Gastrocnemius medialis (tissue), 4 donors: Measurements from ENCODE around the gene PRR22. TPM values are rescaled to one million over a fixed set of nuclear protein-coding genes. Genes with fewer than 3 reads are reported as not detected.

Experiments
- ATAC-seq, 2 donors: fragments of 150-250 bp; one replicate each; pipeline ENCODE4 v1.9.1; 2016
- DNase-seq, 2 donors: peaks; one replicate each; pipeline ENCODE4 v3.0.0-alpha.2; 2019
- H3K27ac ChIP-seq, 4 donors: fragments of 200-600 bp; sonication (generic); 1 replicate in 1 of 4; 2 replicates in 3 of 4; pipeline ENCODE4 v1.5.1; 2016 to 2018; ENCODE audit warnings: mild to moderate bottlenecking in 2 of 4, moderate library complexity in 1 of 4
- H3K27me3 ChIP-seq, 3 donors: fragments of 200-600 bp; sonication (generic) in 2 of 3; 1 replicate in 1 of 3; 2 replicates in 2 of 3; pipeline versions ENCODE4 v1.5.1 to v1.6.0; 2016 to 2019; ENCODE audit warnings: mild to moderate bottlenecking in 1 of 3, moderate library complexity in 1 of 3
- H3K36me3 ChIP-seq, 2 donors: fragments of 200-600 bp; sonication (generic) in 1 of 2; one replicate each; pipeline ENCODE4 v1.5.1; 2017 to 2018
- H3K4me1 ChIP-seq, 2 donors: fragments of 200-600 bp; sonication (generic) in 1 of 2; one replicate each; pipeline ENCODE4 v1.5.1; 2016 to 2017; ENCODE audit warnings: mild to moderate bottlenecking in 2 of 2
- H3K4me3 ChIP-seq, 4 donors: fragments of 200-600 bp; sonication (generic) in 3 of 4; 1 replicate in 1 of 4; 2 replicates in 3 of 4; pipeline ENCODE4 v1.5.1; 2016 to 2019; ENCODE audit warnings: mild to moderate bottlenecking in 2 of 4
- H3K9me3 ChIP-seq, 3 donors: fragments of 200-600 bp; sonication (generic) in 2 of 3; 1 replicate in 1 of 3; 2 replicates in 2 of 3; pipeline ENCODE4 v1.5.1; 2016 to 2019
- POLR2A ChIP-seq, 2 donors: fragments of 450-650 bp; IDR thresholded peaks; one replicate each; pipeline ENCODE4 v1.6.1; 2017; ENCODE audit warnings: antibody characterized with exemption in 2 of 2, mild to moderate bottlenecking in 2 of 2, moderate library complexity in 2 of 2
- in situ Hi-C, 4 donors: fragments of 200-750 bp; cut with MboI; loops; one replicate each; pipeline versions ENCODE4 v1.15.0 to v1.8.0; 2017; ENCODE audit warnings: low sequenced_read_pairs in 4 of 4
- intact Hi-C: fragments of 100-400 bp; cut with DNase I; formaldehyde crosslinking; loops from one replicate; pipeline ENCODE4 v1.15.1; 2023; ENCODE audit warnings: low total_unique reads
- total RNA-seq, 4 donors: library from RNA; depleted of rRNA; stranded (reverse); fragments of >200 nt; gene quantifications; one replicate each; pipeline versions ENCODE4 v1.1.0 to v1.2.3, GENCODE V29; 2016
- TF ChIP-seq, protein P1 (sequence below), 5 experiments: fragments of 450-650 bp in 3 of 5; fragments of 200-600 bp in 2 of 5; sonication (generic) in 2 of 5; IDR thresholded peaks in 4 of 5; conservative IDR thresholded peaks in 1 of 5; 1 replicate in 4 of 5; 2 replicates in 1 of 5; pipeline ENCODE4 v1.5.1; 2016 to 2019; ENCODE audit warnings: antibody characterized with exemption in 5 of 5, mild to moderate bottlenecking in 3 of 5, moderate library complexity in 3 of 5

The PRR22 gene
- total RNA-seq, 4 donors from 2014 or later = 0.24 to 1.0 TPM; not detected in 2

- Histone ChIP-seq H3K27ac (no peak overlapping the region), H3K27me3 (no peaks in the 10 kb centered on the region), H3K36me3 (peaks cover 7 to 57% of the 10 kb centered on the region in 2 donors), H3K4me1 (peaks cover 7 to 8% of the 10 kb centered on the region in 2 donors), H3K4me3 (no peak overlapping the region), H3K9me3 (no peaks in the 10 kb centered on the region)
- DNase-seq = no peak
- in situ Hi-C loops = no loop called here
- intact Hi-C loops = no loop called here
- no peak for ATAC-seq
- no peak for TF ChIP-seq POLR2A (IDR thresholded peaks at IDR 0.05)
- TF ChIP-seq, protein P1, sequence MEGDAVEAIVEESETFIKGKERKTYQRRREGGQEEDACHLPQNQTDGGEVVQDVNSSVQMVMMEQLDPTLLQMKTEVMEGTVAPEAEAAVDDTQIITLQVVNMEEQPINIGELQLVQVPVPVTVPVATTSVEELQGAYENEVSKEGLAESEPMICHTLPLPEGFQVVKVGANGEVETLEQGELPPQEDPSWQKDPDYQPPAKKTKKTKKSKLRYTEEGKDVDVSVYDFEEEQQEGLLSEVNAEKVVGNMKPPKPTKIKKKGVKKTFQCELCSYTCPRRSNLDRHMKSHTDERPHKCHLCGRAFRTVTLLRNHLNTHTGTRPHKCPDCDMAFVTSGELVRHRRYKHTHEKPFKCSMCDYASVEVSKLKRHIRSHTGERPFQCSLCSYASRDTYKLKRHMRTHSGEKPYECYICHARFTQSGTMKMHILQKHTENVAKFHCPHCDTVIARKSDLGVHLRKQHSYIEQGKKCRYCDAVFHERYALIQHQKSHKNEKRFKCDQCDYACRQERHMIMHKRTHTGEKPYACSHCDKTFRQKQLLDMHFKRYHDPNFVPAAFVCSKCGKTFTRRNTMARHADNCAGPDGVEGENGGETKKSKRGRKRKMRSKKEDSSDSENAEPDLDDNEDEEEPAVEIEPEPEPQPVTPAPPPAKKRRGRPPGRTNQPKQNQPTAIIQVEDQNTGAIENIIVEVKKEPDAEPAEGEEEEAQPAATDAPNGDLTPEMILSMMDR (IDR thresholded peaks at IDR 0.05 in 4 of 5, conservative IDR thresholded peaks at IDR 0.05 in 1 of 5) = no peak
These were observed 3.0 kb upstream of the PRR22 start for GRCh38 chr19:5787409-5788182.

GRCh38 chr19:5786593-5787408 lies 2.3 kb upstream of the PRR22 start:
- TF ChIP-seq, protein P1 (IDR thresholded peaks at IDR 0.05 in 4 of 5, conservative IDR thresholded peaks at IDR 0.05 in 1 of 5) = no peak
- TF ChIP-seq POLR2A (IDR thresholded peaks at IDR 0.05) = no peak
- intact Hi-C loops (no loop called here), in situ Hi-C loops (no loop called here)
- Histone ChIP-seq H3K27me3 (no peaks in the 10 kb centered on the region), H3K4me1 (peaks cover 7 to 8% of the 10 kb centered on the region in 2 donors), H3K9me3 (no peaks in the 10 kb centered on the region), H3K27ac (no peak overlapping the region), H3K36me3 (peaks cover 7 to 57% of the 10 kb centered on the region in 2 donors), H3K4me3 (no peak overlapping the region)
- DNase-seq (no peak), ATAC-seq (no peak)

GRCh38 chr19:5785423-5785822 lies 877 bp upstream of the PRR22 start:
- H3K9me3 ChIP-seq = no peaks in the 10 kb centered on the region
- TF ChIP-seq POLR2A (IDR thresholded peaks at IDR 0.05) = no peak
- TF ChIP-seq, protein P1 (IDR thresholded peaks at IDR 0.05 in 4 of 5, conservative IDR thresholded peaks at IDR 0.05 in 1 of 5) = no peak
- ATAC-seq (no peak), DNase-seq (no peak)
- H3K27ac ChIP-seq = no peak overlapping the region
- H3K27me3 ChIP-seq = no peaks in the 10 kb centered on the region
- in situ Hi-C loops = no loop called here
- H3K36me3 ChIP-seq = peaks cover 7 to 57% of the 10 kb centered on the region in 2 donors
- peaks cover 7 to 8% of the 10 kb centered on the region in 2 donors for H3K4me1 ChIP-seq
- H3K4me3 ChIP-seq = no peak overlapping the region
- intact Hi-C loops = no loop called here

- TF ChIP-seq, protein P1 (IDR thresholded peaks at IDR 0.05 in 4 of 5, conservative IDR thresholded peaks at IDR 0.05 in 1 of 5) = no peak
- no peak for TF ChIP-seq POLR2A (IDR thresholded peaks at IDR 0.05)
- Histone ChIP-seq H3K4me3 (no peak overlapping the region), H3K9me3 (no peaks in the 10 kb centered on the region), H3K4me1 (no peaks in the 10 kb centered on the region), H3K36me3 (peaks cover 7 to 40% of the 10 kb centered on the region in 2 donors), H3K27me3 (no peaks in the 10 kb centered on the region), H3K27ac (no peak overlapping the region)
- in situ Hi-C loops (no loop called here), intact Hi-C loops (no loop called here)
- ATAC-seq = no peak
- DNase-seq = no peak
These were observed 1.3 kb downstream of the PRR22 start for GRCh38 chr19:5782945-5783919.
